ENCODE measurements around the gene TMEM185B. TPM values are rescaled to one million over a fixed set of nuclear protein-coding genes. Genes with fewer than 3 reads are reported as not detected.
"Not testable (repeated sequence)": the region's sequence is repeated elsewhere in the genome, so short reads cannot be mapped to it uniquely, and the experiment has no call there.

The TMEM185B gene
- total RNA-seq, 1 donor from 2014 or later, result 21.1 TPM

GRCh38 chr2:120237491-120237902 lies 14.3 kb upstream of the TMEM185B start:
- DNase-seq (no peak), ATAC-seq (ENCODE audit: poor library complexity) (no peak)

DNA sequence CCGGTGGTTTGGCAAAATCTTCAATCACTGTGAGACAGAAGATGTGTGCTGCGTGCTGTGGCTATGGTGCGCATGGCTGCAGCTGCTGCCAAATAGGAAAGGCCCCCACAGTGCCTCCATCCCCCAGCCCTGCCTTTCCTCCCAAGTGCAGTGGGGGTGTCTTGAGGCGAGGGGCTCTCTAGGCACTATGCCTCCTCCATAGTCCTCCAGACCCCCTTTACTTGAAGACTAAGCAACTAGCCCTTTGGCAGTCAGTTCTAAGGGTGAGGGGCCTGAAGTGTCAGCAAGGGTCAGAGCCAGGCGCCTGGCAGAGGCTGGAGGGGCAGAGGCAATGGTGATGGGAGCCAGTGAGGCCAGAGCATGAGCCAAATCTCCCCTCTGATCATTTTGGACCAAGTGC lies 13.6 kb upstream of the TMEM185B start:
- ATAC-seq (ENCODE audit: poor library complexity) (no peak), DNase-seq (no peak)
- intact Hi-C loops (cut with DNase I), result no loop called here

More at GRCh38 chr2:120237491-120237902, 14.3 kb upstream of the TMEM185B start:
- intact Hi-C loops (cut with DNase I), result no loop called here

GRCh38 chr2:120236316-120236715 lies 13.1 kb upstream of the TMEM185B start:
- DNase-seq, result no peak
- no peak for ATAC-seq (ENCODE audit: poor library complexity)
- intact Hi-C loops (cut with DNase I), result no loop called here

- no peak for DNase-seq
- no peak for ATAC-seq (ENCODE audit: poor library complexity)
- intact Hi-C loops (cut with DNase I), result no loop called here
These were observed 12.5 kb upstream of the TMEM185B start for GRCh38 chr2:120235681-120236080.

DNA sequence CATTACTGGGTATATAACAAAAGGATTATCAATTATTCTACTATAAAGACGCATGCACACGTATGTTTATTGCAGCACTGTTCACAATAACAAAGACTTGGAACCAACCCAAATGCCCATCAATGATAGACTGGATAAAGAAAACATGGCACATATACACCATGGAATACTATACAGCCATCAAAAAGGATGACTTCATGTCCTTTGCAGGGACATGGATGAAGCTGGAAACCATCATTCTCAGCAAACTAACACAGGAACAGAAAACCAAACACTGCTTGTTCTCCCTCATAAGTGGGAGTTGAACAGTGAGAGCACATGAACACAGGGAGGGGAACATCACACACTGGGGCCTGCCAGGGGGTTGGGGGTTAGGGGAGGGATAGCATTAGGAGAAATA lies 12.0 kb upstream of the TMEM185B start:
- ATAC-seq (ENCODE audit: poor library complexity); DNase-seq; intact Hi-C loops (cut with DNase I): not testable (repeated sequence)

DNA sequence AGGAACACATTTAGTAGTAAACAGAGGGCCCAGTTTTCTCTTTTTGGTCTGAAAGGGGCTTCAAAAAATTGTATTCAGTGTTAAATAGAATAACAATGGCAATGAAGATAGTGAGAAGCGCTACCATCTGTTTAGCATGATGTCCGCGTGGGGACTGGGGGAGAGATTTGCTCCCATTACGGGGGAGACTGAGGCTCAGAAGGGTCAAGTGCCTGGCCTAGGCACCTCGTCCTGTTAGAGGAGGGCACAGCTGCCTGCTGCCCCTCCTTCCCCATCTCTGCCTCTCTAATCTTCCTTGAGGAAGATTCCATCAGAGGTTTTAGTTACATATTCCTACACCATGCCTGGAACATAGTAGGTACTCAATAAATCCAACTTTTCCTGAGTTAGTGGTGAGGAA lies 10.1 kb upstream of the TMEM185B start:
- ATAC-seq (ENCODE audit: poor library complexity), result no peak
- intact Hi-C loops (cut with DNase I), result no loop called here
- no peak for DNase-seq

- DNase-seq, result no peak
- intact Hi-C loops (cut with DNase I), result no loop called here
- ATAC-seq (ENCODE audit: poor library complexity), result no peak
These were observed 8.9 kb upstream of the TMEM185B start for GRCh38 chr2:120231974-120232635.

DNA sequence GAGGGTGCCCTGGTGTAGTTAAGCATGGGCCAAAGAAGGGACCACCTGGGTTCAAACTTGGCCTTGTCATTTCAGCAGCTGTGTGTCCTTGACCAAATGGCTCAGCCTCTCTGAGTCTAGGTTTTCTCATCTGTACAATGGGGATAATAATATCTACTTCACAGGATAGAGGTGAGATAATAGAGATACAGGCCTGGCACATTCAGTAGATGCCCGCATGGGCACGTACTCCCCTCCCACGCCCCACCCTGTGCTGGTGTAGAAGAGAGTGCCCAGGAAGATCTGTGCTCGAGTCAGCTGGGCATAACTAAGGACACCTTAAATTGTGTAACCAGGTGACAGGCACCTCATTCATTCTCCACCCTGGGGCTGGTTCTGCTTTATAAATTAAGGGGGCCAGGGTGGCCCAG lies 8.4 kb upstream of the TMEM185B start:
- no peak for DNase-seq
- intact Hi-C loops (cut with DNase I), result no loop called here
- no peak for ATAC-seq (ENCODE audit: poor library complexity)

GRCh38 chr2:120230515-120231471 lies 7.6 kb upstream of the TMEM185B start:
- no peak for ATAC-seq (ENCODE audit: poor library complexity)
- no peak for DNase-seq
- intact Hi-C loops (cut with DNase I), result no loop called here

GRCh38 chr2:120229341-120229740 lies 6.1 kb upstream of the TMEM185B start:
- DNase-seq, result no peak
- intact Hi-C loops (cut with DNase I), result no loop called here
- ATAC-seq (ENCODE audit: poor library complexity), result no peak

DNA sequence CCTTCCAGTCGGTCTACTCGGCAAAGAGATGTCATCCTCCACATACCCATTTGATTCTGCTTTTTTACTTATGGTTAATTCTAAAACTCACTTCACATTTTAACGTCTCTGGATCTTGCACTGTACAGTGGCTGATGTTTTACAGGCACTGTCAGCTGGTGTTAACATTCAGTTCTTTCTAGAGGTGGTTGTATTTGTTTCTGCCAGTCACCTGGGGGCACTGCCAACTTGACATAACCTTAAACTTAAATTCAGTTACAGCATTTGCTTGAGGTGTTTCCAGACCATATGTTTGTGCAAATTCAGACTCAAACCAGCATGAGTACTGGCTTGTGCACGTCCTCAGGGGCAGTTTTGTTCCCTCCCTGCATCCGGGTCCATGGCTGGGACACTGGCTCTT lies 5.3 kb upstream of the TMEM185B start:
- ATAC-seq (ENCODE audit: poor library complexity), result no peak
- no peak for DNase-seq
- intact Hi-C loops (cut with DNase I), result no loop called here

DNA sequence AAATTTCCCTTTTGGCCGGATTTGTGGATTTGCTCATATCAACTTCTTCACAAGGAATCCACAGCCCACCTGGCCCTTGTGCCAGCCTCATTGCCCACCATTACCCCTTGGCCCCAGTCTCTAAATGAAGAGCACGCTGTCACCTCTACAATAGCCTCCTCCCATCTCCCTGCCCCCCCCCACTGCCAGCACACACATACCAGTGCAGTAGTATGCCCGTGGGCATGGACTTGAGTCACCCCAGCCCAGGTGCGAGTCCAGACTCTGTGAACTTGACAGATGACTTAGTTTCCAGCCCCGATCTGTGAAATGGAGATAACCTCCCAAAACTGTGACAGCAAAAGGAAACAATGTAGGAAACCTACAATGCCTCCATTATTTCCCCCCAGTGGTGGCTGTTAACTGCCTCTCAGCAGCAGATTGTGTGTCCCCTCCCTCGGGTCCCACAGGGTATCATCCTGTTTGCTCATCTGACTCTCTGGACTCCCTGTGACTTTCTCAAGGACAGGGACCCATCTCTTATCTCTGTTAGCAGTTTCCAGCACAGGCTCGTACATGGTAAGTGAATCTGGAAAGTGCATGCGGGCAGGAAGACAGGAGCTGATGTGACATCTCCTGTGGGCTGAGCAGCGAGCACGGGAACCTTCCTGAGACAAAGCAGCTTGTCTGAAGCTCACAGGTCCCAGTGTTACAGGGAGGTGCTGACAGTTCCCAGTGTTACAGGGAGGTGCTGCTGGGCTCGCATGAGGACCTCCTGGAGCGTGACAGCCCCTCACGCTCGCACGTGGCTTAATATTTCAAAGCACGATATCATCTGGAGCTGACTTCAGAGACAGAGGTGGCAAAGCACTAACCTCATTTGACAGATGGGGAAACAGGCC lies 4.2 kb upstream of the TMEM185B start:
- DNase-seq, result no peak

GRCh38 chr2:120226316-120226715 lies 3.1 kb upstream of the TMEM185B start:
- DNase-seq (no peak), ATAC-seq (ENCODE audit: poor library complexity) (no peak)
- intact Hi-C loops (cut with DNase I), result no loop called here

More for the DNA sequence above, 4.2 kb upstream of the TMEM185B start:
- intact Hi-C loops (cut with DNase I), result no loop called here
- ATAC-seq (ENCODE audit: poor library complexity), result no peak

DNA sequence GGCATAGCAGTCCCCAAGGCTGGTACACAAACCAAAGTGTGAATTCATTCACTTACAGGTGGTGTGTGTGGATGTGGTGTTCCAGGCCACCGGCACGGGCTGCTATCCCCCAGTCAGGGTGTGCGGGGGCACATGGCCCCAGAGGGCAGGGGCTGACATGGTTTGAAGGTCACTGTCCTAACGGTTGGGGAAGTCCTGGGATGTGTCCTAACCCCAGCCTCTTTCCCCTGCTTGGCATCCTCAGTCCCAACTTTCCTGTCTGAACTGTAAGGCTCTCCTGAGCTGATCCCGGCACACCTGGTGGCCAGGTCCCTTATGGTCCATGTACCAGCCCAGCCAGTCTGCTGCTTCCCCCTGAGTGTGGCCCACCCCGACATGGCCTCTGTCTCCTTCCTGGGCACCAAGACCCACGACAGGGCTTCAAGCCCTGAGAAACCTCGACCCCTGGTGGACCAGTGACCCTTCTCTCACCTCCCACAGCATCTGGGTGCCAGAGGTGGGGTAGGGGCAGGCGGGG lies 2.4 kb upstream of the TMEM185B start:
- ATAC-seq (ENCODE audit: poor library complexity) (no peak), DNase-seq (no peak)
- intact Hi-C loops (cut with DNase I), result no loop called here

GRCh38 chr2:120224735-120225548 lies 1.7 kb upstream of the TMEM185B start:
- ATAC-seq (ENCODE audit: poor library complexity) (no peak), DNase-seq (no peak)
- intact Hi-C loops (cut with DNase I), result no loop called here

DNA sequence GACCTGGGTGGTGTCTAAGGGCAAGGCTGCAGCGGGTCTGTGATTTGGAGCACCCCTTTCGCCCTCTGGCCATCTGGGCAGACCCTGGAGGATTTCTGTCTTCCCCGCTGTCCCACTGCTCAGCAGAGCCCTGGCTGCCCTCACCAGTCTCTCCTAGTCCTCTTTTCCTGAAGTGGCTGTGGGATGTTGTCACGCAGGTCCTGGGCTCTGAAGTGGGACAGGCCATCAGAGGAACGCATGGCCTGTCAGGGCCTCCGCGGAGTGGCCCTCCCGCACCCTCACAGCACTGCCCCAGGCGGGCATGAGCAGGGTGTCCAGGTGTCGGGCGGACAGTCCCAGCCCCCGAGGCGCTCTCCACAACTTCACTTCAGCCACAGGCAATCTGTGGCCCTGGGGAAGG lies 1.1 kb upstream of the TMEM185B start:
- intact Hi-C loops (cut with DNase I), result no loop called here
- DNase-seq (no peak), ATAC-seq (ENCODE audit: poor library complexity) (no peak)

- DNase-seq (no peak), ATAC-seq (ENCODE audit: poor library complexity) (no peak)
- intact Hi-C loops (cut with DNase I), result no loop called here
These were observed 790 bp downstream of the TMEM185B start for GRCh38 chr2:120222186-120223033.
